ENCODE data around the gene SFMBT1.

SFMBT1 gene

GRCh38 chr3:52962160-52962559 lies 83.7 kb downstream of the SFMBT1 start:
- TF ChIP-seq GATA2 (IDR thresholded peaks at IDR 0.05; ENCODE audit: low read depth, low read length) (no peak), GATA3 (IDR thresholded peaks at IDR 0.05; ENCODE audit: low read depth, low read length) (no peak)

- no peak for TF ChIP-seq GATA3 (IDR thresholded peaks at IDR 0.05; ENCODE audit: low read depth, low read length)
Measured at GRCh38 chr3:52959773-52960172, 86.1 kb downstream of the SFMBT1 start.

GRCh38 chr3:52939600-52939999 lies 106.3 kb downstream of the SFMBT1 start:
- no peak for TF ChIP-seq GATA2 (IDR thresholded peaks at IDR 0.05; ENCODE audit: low read depth, low read length)
- no peak for TF ChIP-seq GATA3 (IDR thresholded peaks at IDR 0.05; ENCODE audit: low read depth, low read length)

GRCh38 chr3:52934630-52935530 lies 111.0 kb downstream of the SFMBT1 start:
- TF ChIP-seq GATA3 (IDR thresholded peaks at IDR 0.05; ENCODE audit: low read depth, low read length) (no peak), GATA2 (IDR thresholded peaks at IDR 0.05; ENCODE audit: low read depth, low read length) (peak; percentile 34)

GRCh38 chr3:52931889-52932288 lies 114.0 kb downstream of the SFMBT1 start:
- TF ChIP-seq GATA3 (IDR thresholded peaks at IDR 0.05; ENCODE audit: low read depth, low read length) (no peak), GATA2 (IDR thresholded peaks at IDR 0.05; ENCODE audit: low read depth, low read length) (no peak)

- TF ChIP-seq GATA2 (IDR thresholded peaks at IDR 0.05; ENCODE audit: low read depth, low read length), result no peak
- TF ChIP-seq GATA3 (IDR thresholded peaks at IDR 0.05; ENCODE audit: low read depth, low read length), result no peak
Measured at GRCh38 chr3:52931328-52931727, 114.5 kb downstream of the SFMBT1 start.

GRCh38 chr3:52930748-52931147 lies 115.1 kb downstream of the SFMBT1 start:
- TF ChIP-seq GATA3 (IDR thresholded peaks at IDR 0.05; ENCODE audit: low read depth, low read length) (no peak), GATA2 (IDR thresholded peaks at IDR 0.05; ENCODE audit: low read depth, low read length) (no peak)

GRCh38 chr3:52926554-52926953 lies 119.3 kb downstream of the SFMBT1 start:
- no peak for TF ChIP-seq GATA2 (IDR thresholded peaks at IDR 0.05; ENCODE audit: low read depth, low read length)
- no peak for TF ChIP-seq GATA3 (IDR thresholded peaks at IDR 0.05; ENCODE audit: low read depth, low read length)

- peak; percentile 83 for TF ChIP-seq GATA3 (IDR thresholded peaks at IDR 0.05; ENCODE audit: low read depth, low read length)
- peak; percentile 85 for TF ChIP-seq GATA2 (IDR thresholded peaks at IDR 0.05; ENCODE audit: low read depth, low read length)
Measured at GRCh38 chr3:52925405-52926313, 120.2 kb downstream of the SFMBT1 start.

GRCh38 chr3:52923963-52924362 lies 121.9 kb downstream of the SFMBT1 start:
- TF ChIP-seq GATA2 (IDR thresholded peaks at IDR 0.05; ENCODE audit: low read depth, low read length), result no peak
- no peak for TF ChIP-seq GATA3 (IDR thresholded peaks at IDR 0.05; ENCODE audit: low read depth, low read length)

- no peak for TF ChIP-seq GATA2 (IDR thresholded peaks at IDR 0.05; ENCODE audit: low read depth, low read length)
- no peak for TF ChIP-seq GATA3 (IDR thresholded peaks at IDR 0.05; ENCODE audit: low read depth, low read length)
Measured at GRCh38 chr3:52920841-52921240, 125.0 kb downstream of the SFMBT1 start.

- TF ChIP-seq GATA3 (IDR thresholded peaks at IDR 0.05; ENCODE audit: low read depth, low read length), result no peak
- TF ChIP-seq GATA2 (IDR thresholded peaks at IDR 0.05; ENCODE audit: low read depth, low read length), result no peak
Measured at GRCh38 chr3:52917044-52917443, 128.8 kb downstream of the SFMBT1 start.

- TF ChIP-seq GATA2 (IDR thresholded peaks at IDR 0.05; ENCODE audit: low read depth, low read length) (no peak), GATA3 (IDR thresholded peaks at IDR 0.05; ENCODE audit: low read depth, low read length) (no peak)
Measured at GRCh38 chr3:52915294-52915693, 130.6 kb downstream of the SFMBT1 start.

GRCh38 chr3:52912885-52913731 lies 132.8 kb downstream of the SFMBT1 start:
- TF ChIP-seq GATA2 (IDR thresholded peaks at IDR 0.05; ENCODE audit: low read depth, low read length) (peak; percentile 76; the same call in 1 of the 2 replicates), GATA3 (IDR thresholded peaks at IDR 0.05; ENCODE audit: low read depth, low read length) (no peak)
